GM12874 (cell line): Measurements from ENCODE around the gene TMCO4.

Experiments
- CTCF ChIP-seq: IDR thresholded peaks from 2 replicates; pipeline ENCODE4 v1.5.1; 2011; ENCODE audit warnings: low read depth, mild to moderate bottlenecking, control low read depth, low read length, moderate library complexity; ENCODE audit not compliant: insufficient read depth

TMCO4 gene

GRCh38 chr1:19676438-19676922, 123.2 kb downstream of the TMCO4 start:
- TF ChIP-seq CTCF: no peak

GRCh38 chr1:19675797-19676196, 123.9 kb downstream of the TMCO4 start:
- TF ChIP-seq CTCF: no peak

- TF ChIP-seq CTCF: no peak
Observed at GRCh38 chr1:19672237-19672636, 127.5 kb downstream of the TMCO4 start.

DNA sequence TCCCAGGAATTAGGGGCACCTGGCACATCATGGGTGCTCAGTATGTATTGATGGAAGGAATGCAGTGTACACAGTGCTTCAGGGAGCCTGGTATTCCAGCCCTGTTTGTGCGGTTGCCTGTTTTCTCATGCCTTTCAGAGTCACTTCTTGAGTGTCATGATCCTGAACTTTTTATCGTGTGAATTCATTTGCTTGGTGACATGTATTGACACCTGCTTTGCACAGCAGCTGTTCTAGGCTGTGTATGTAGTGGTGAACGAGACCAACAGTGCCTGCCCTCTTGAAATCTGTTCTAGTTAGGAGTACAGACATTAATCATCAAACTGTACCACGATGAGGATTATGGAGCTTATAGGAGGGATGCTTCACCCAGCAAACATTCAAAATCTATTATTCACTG, 128.9 kb downstream of the TMCO4 start:
- no peak for TF ChIP-seq CTCF

DNA sequence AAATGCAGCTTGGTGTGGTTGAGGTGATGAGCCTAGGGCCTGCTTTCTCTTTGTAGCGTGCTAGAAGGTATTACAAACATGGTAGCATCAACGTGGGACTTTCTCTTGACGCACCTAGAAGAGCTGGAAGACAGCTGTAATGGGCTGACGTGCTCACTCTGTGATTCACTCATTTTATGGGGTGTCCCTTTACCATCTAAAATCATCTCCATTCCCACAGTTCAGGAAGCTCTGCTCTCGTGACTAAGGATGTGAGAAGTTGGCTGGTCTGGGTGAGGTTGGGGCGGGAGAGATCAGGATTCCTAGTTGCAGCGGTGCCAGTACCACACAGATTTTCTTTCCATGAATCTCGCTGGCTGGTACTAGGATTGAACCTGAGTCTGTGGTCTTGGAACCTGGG, 130.8 kb downstream of the TMCO4 start:
- no peak for TF ChIP-seq CTCF

DNA sequence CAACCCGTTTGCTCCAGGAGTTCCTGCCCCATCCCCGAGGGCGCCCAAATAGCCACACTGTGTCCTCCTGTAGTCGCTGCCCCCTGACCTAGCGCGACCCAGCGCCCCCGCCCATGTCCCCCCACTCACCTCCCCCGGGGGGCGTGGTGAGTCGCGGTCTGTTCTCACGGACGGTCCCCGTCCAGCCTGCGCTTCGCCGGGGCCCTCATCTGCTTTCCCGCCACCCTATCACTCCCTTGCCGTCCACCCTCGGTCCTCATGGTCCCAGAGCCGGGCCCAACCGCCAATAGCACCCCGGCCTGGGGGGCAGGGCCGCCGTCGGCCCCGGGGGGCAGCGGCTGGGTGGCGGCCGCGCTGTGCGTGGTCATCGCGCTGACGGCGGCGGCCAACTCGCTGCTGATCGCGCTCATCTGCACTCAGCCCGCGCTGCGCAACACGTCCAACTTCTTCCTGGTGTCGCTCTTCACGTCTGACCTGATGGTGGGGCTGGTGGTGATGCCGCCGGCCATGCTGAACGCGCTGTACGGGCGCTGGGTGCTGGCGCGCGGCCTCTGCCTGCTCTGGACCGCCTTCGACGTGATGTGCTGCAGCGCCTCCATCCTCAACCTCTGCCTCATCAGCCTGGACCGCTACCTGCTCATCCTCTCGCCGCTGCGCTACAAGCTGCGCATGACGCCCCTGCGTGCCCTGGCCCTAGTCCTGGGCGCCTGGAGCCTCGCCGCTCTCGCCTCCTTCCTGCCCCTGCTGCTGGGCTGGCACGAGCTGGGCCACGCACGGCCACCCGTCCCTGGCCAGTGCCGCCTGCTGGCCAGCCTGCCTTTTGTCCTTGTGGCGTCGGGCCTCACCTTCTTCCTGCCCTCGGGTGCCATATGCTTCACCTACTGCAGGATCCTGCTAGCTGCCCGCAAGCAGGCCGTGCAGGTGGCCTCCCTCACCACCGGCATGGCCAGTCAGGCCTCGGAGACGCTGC, 133.9 kb downstream of the TMCO4 start:
- no peak for TF ChIP-seq CTCF

- TF ChIP-seq CTCF: no peak
Observed at GRCh38 chr1:19665186-19665495, 134.6 kb downstream of the TMCO4 start.
